Fibroblast of the aortic adventitia (primary cell): ENCODE data around the gene ARPC5L. TPM values are rescaled to one million over a fixed set of nuclear protein-coding genes. Genes with fewer than 3 reads are reported as not detected.
"Not testable (repeated sequence)": the region's sequence is repeated elsewhere in the genome, so short reads cannot be mapped to it uniquely, and the experiment has no call there.

ENCODE experiments used
- DNase-seq: peaks from one replicate; pipeline ENCODE4 v3.0.0-alpha.2; 2010; ENCODE audit warnings: low read depth
- H3K4me3 ChIP-seq: 2 replicates; pipeline ENCODE4 v1.5.1; 2011; ENCODE audit warnings: low read depth, mild to moderate bottlenecking, control low read depth, low read length, moderate library complexity
- CTCF ChIP-seq: IDR thresholded peaks from 2 replicates; pipeline ENCODE4 v1.5.1; 2011; ENCODE audit warnings: mild to moderate bottlenecking, low read length, control low read depth, inconsistent platforms; ENCODE audit not compliant: insufficient read depth
- total RNA-seq: library from RNA; depleted of rRNA; stranded (reverse); fragments of >200 nt; gene quantifications from 2 replicates; pipeline ENCODE4 v1.2.3, GENCODE V29; 2012; ENCODE audit warnings: low replicate concordance

ARPC5L gene
- total RNA-seq, 1 donor, result 19.6 TPM

GRCh38 chr9:124841075-124841821 lies 20.7 kb upstream of the ARPC5L start:
- DNase-seq, result no peak
- TF ChIP-seq CTCF, result no peak
- H3K4me3 ChIP-seq, result no peak overlapping the region

GRCh38 chr9:124843456-124844034 lies 18.4 kb upstream of the ARPC5L start:
- DNase-seq, result no peak
- no peak for TF ChIP-seq CTCF
- no peak overlapping the region for H3K4me3 ChIP-seq

GRCh38 chr9:124844291-124844690 lies 17.6 kb upstream of the ARPC5L start:
- H3K4me3 ChIP-seq, result no peak overlapping the region
- DNase-seq, result no peak
- TF ChIP-seq CTCF, result no peak

DNA sequence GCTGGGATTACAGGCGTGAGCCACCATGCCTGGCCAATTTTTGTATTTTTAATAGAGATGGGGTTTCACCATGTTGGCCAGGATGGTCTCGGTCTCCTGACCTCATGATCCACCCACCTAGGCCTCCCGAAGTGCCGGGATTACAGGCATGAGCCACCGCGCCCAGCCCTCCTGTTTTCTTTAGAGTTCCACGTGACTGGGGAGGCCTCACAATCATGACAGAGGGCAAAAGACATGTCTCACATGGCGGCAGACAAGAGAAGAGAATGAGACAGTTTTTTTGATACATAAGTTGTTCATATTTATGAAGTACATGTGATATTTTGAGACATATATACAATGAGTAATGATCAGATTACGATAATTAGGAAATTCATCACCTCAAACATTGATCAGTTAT lies 15.5 kb upstream of the ARPC5L start:
- H3K4me3 ChIP-seq, DNase-seq: not testable (repeated sequence)

GRCh38 chr9:124846969-124847368 lies 15.0 kb upstream of the ARPC5L start:
- no peak for DNase-seq
- H3K4me3 ChIP-seq, result no peak overlapping the region
- TF ChIP-seq CTCF, result no peak

- peak; percentile 81 for DNase-seq
- TF ChIP-seq CTCF, result no peak
- no peak overlapping the region for H3K4me3 ChIP-seq
These were observed 12.1 kb upstream of the ARPC5L start for GRCh38 chr9:124849801-124850200.

- DNase-seq, result no peak
- no peak overlapping the region for H3K4me3 ChIP-seq
- no peak for TF ChIP-seq CTCF
These were observed 9.7 kb upstream of the ARPC5L start for GRCh38 chr9:124852121-124852828.
